Fibroblast of lung (primary cell): ENCODE data around the gene KMT2B. TPM values are rescaled to one million over a fixed set of nuclear protein-coding genes. Genes with fewer than 3 reads are reported as not detected.

Source experiments
- DNase-seq, 2 donors: peaks; one replicate each; pipeline versions ENCODE4 v3.0.0 to v3.0.0-alpha.2; 2010; ENCODE audit warnings: low read depth in 2 of 2
- H2AFZ ChIP-seq: 2 replicates; pipeline ENCODE4 v1.5.1; 2012; ENCODE audit warnings: low read length, control low read depth, inconsistent platforms
- H3K27ac ChIP-seq: 2 replicates; pipeline ENCODE4 v1.5.1; 2011; ENCODE audit warnings: low read length, control low read depth; ENCODE audit not compliant: insufficient read depth
- H3K27me3 ChIP-seq: 2 replicates; pipeline ENCODE4 v1.5.1; 2011; ENCODE audit warnings: mild to moderate bottlenecking, low read length; ENCODE audit not compliant: control insufficient read depth, insufficient read depth
- H3K36me3 ChIP-seq: 2 replicates; pipeline ENCODE4 v1.5.1; 2011; ENCODE audit warnings: low read length; ENCODE audit not compliant: control insufficient read depth, insufficient read depth
- H3K4me1 ChIP-seq: 2 replicates; pipeline ENCODE4 v1.5.1; 2011; ENCODE audit warnings: low read length; ENCODE audit not compliant: control insufficient read depth, insufficient read depth; ENCODE audit errors: extremely low read depth
- H3K4me2 ChIP-seq: 2 replicates; pipeline ENCODE4 v1.5.1; 2011; ENCODE audit warnings: low read length, control low read depth; ENCODE audit not compliant: insufficient read depth; ENCODE audit errors: extremely low read depth
- H3K4me3 ChIP-seq, 4 experiments: fragments of 200-600 bp in 1 of 4; sonication (generic) in 1 of 4; replicated peaks in 1 of 4; 2 replicates each; pipeline ENCODE4 v1.5.1; 2011 to 2016; ENCODE audit warnings: low read length in 4 of 4, low read depth in 3 of 4, mild to moderate bottlenecking in 3 of 4, control low read depth in 2 of 4, inconsistent platforms in 1 of 4, mixed read lengths in 1 of 4; ENCODE audit not compliant: insufficient read depth in 1 of 4; ENCODE audit errors: control extremely low read depth in 1 of 4
- H3K79me2 ChIP-seq: 2 replicates; pipeline ENCODE4 v1.5.1; 2012; ENCODE audit warnings: mild to moderate bottlenecking, low read length, inconsistent platforms; ENCODE audit not compliant: control insufficient read depth, insufficient read depth
- H3K9ac ChIP-seq: 2 replicates; pipeline ENCODE4 v1.5.1; 2011; ENCODE audit warnings: mild to moderate bottlenecking, low read length, control low read depth; ENCODE audit not compliant: insufficient read depth
- H3K9me3 ChIP-seq: 2 replicates; pipeline ENCODE4 v1.5.1; 2012; ENCODE audit warnings: low read depth, low read length; ENCODE audit not compliant: control insufficient read depth, insufficient read depth
- H4K20me1 ChIP-seq: 2 replicates; pipeline ENCODE4 v1.5.1; 2011; ENCODE audit warnings: low read length; ENCODE audit not compliant: control insufficient read depth, insufficient read depth; ENCODE audit errors: extremely low read depth
- EZH2 ChIP-seq: IDR thresholded peaks from 2 replicates; pipeline ENCODE4 v1.5.1; 2012; ENCODE audit warnings: low read length, control low read depth, mild to moderate bottlenecking; ENCODE audit errors: missing control alignments
- polyA plus RNA-seq, 2 donors: library from polyadenylated mRNA; depleted of rRNA in 1 of 2; stranded (reverse) in 1 of 2; unstranded in 1 of 2; fragments of >200 nt; gene quantifications; 2 replicates each; pipeline ENCODE4 v1.2.1, GENCODE V29; 2011 to 2012; ENCODE audit warnings: missing spikeins in 1 of 2
- total RNA-seq: library from RNA; depleted of rRNA; stranded (reverse); fragments of >200 nt; gene quantifications from 2 replicates; pipeline ENCODE4 v1.2.1, GENCODE V29; 2014
- TF ChIP-seq, protein P1 (sequence below), 2 donors: IDR thresholded peaks in 1 of 2; conservative IDR thresholded peaks in 1 of 2; 1 replicate in 1 of 2; 2 replicates in 1 of 2; pipeline ENCODE4 v1.5.1; 2011 to 2012; ENCODE audit warnings: low read length in 2 of 2, control low read depth in 1 of 2, inconsistent platforms in 1 of 2, low read depth in 1 of 2, mild to moderate bottlenecking in 1 of 2

The KMT2B gene
- total and polyA plus RNA-seq, 2 donors (not counting 1 experiment from before 2014, with no cell fraction given) = 5.4 to 7.4 TPM

DNA sequence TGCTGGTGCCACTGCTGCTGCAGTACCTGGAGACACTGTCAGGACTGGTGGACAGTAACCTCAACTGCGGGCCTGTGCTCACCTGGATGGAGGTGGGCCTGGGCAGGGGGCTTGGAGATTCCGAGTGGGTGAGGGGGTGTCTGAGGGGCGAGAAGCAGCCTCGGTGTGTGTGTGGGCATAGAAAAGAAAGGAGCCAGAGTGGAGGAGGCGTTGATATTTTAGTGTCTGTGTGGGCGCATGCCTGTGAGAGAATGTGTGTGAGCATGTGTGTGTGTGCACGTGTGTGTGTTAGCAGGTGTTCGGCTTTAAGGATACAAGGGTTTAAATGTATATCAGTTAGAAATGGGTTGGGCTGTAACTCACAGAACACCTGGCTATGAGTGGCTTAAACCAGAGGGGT is 61.2 kb downstream of the KMT2B start:
- Histone ChIP-seq H3K4me2 (no peak overlapping the region), H3K9ac (no peak overlapping the region), H3K79me2 (peaks cover 3% of the 10 kb centered on the region), H3K4me3 (no peak overlapping the region), H3K27me3 (no peaks in the 10 kb centered on the region), H3K9me3 (no peaks in the 10 kb centered on the region), H4K20me1 (no peaks in the 10 kb centered on the region), H3K4me1 (peaks cover 4% of the 10 kb centered on the region), H2AFZ (no peak overlapping the region), H3K27ac (no peak overlapping the region), H3K36me3 (peaks cover 7% of the 10 kb centered on the region)
- TF ChIP-seq EZH2 = no peak
- TF ChIP-seq, protein P1, sequence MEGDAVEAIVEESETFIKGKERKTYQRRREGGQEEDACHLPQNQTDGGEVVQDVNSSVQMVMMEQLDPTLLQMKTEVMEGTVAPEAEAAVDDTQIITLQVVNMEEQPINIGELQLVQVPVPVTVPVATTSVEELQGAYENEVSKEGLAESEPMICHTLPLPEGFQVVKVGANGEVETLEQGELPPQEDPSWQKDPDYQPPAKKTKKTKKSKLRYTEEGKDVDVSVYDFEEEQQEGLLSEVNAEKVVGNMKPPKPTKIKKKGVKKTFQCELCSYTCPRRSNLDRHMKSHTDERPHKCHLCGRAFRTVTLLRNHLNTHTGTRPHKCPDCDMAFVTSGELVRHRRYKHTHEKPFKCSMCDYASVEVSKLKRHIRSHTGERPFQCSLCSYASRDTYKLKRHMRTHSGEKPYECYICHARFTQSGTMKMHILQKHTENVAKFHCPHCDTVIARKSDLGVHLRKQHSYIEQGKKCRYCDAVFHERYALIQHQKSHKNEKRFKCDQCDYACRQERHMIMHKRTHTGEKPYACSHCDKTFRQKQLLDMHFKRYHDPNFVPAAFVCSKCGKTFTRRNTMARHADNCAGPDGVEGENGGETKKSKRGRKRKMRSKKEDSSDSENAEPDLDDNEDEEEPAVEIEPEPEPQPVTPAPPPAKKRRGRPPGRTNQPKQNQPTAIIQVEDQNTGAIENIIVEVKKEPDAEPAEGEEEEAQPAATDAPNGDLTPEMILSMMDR (conservative IDR thresholded peaks at IDR 0.05 in 1 of 2, IDR thresholded peaks at IDR 0.05 in 1 of 2; ENCODE audit: low read depth in 1 of 2, low read length in 2 of 2) = no peak
- no peak for DNase-seq

DNA sequence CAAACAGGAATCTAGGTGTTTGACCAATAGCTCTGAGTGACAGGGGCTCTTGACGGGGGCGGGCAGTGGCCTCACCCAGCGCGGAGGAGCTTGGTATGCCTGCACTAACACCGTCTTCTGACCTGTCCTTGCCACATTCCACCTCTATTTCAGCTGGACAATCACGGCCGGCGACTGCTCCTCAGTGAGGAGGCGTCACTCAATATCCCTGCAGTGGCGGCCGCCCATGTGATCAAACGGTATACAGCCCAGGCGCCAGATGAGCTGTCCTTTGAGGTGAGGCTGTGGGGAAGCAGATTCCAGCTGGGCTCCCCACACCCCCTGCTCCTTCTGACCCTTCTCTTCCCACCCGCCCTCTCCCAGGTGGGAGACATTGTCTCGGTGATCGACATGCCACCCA is 62.3 kb downstream of the KMT2B start:
- TF ChIP-seq, protein P1 (conservative IDR thresholded peaks at IDR 0.05 in 1 of 2, IDR thresholded peaks at IDR 0.05 in 1 of 2; ENCODE audit: low read depth in 1 of 2, low read length in 2 of 2) = no peak
- TF ChIP-seq EZH2 = no peak
- H3K9ac ChIP-seq = no peak overlapping the region
- no peak for DNase-seq

DNA sequence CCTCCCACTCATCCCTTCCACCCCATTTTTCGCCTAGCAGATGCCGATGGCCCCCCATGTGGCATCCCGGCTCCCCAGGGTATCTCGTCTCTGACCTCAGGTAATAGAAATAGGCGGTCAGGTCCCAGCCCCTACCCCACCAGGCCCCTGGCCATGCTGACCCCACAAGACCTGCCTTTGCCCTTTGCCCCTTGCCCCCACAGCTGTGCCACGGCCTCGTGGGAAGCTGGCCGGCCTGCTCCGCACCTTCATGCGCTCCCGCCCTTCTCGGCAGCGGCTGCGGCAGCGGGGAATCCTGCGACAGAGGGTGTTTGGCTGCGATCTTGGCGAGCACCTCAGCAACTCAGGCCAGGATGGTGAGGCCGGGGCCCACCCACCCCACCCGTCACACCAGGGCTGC is 62.9 kb downstream of the KMT2B start:
- H3K9me3 ChIP-seq = no peaks in the 10 kb centered on the region
- no peak for TF ChIP-seq EZH2
- TF ChIP-seq, protein P1 (conservative IDR thresholded peaks at IDR 0.05 in 1 of 2, IDR thresholded peaks at IDR 0.05 in 1 of 2; ENCODE audit: low read depth in 1 of 2, low read length in 2 of 2) = no peak
- peaks cover 3% of the 10 kb centered on the region for H3K79me2 ChIP-seq
- H3K4me1 ChIP-seq = peaks cover 4% of the 10 kb centered on the region
- H3K27ac ChIP-seq = no peak overlapping the region
- H3K27me3 ChIP-seq = no peaks in the 10 kb centered on the region
- no peak overlapping the region for H3K4me3 ChIP-seq
- no peak overlapping the region for H3K9ac ChIP-seq
- no peak overlapping the region for H2AFZ ChIP-seq
- H3K4me2 ChIP-seq = no peak overlapping the region
- H4K20me1 ChIP-seq = no peaks in the 10 kb centered on the region
- peaks cover 10% of the 10 kb centered on the region for H3K36me3 ChIP-seq
- no peak for DNase-seq

More for the DNA sequence above, 62.3 kb downstream of the KMT2B start:
- H3K9me3 ChIP-seq = no peaks in the 10 kb centered on the region
- H4K20me1 ChIP-seq = no peaks in the 10 kb centered on the region
- H3K27ac ChIP-seq = no peak overlapping the region
- no peak overlapping the region for H3K4me2 ChIP-seq
- peaks cover 4% of the 10 kb centered on the region for H3K4me1 ChIP-seq
- H3K4me3 ChIP-seq = no peak overlapping the region
- no peak overlapping the region for H2AFZ ChIP-seq
- H3K36me3 ChIP-seq = peaks cover 9% of the 10 kb centered on the region
- H3K79me2 ChIP-seq = peaks cover 3% of the 10 kb centered on the region
- H3K27me3 ChIP-seq = no peaks in the 10 kb centered on the region
